ENCODE results near the gene CDYL.
"Not testable (repeated sequence)": the region's sequence is repeated elsewhere in the genome, so short reads cannot be mapped to it uniquely, and the experiment has no call there.

The CDYL gene

DNA sequence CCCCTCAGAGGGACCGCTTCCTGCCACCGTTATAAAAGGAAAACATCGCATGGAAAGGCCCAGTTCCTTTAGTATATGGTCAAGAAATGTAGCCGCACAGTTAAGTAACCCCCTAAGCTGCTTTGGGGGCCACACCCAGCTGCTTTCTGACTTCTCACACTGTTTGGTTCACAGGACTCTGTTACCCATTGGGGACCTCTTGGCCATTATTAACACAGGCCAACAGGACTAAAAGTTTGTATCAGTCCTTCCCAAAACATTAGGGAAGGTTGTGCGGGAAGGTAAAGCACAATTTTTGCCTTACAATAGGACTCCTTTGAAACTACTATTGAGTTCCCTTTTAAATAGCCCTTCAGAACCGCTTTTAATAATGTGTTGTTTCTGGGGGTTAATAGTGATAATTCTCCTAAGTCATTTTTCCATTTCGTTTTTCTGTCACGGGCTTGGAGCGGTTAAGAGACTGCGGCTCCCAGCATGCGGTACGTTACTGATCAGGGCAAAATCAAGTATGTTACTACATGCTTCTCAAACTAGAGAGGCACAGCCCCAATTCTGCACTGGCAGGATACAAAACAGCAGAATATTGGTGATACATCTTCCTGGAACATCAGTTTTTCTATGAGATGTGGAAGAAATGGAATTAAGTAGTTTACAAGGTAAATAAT is 228.3 kb downstream of the CDYL start:
- DNase-seq (ENCODE audit: low spot score): no peak

- DNase-seq (ENCODE audit: low spot score): not testable (repeated sequence)
Measured at GRCh38 chr6:5005038-5005433, 228.8 kb downstream of the CDYL start.
